MM.1S (cell line): ENCODE results near the gene RGS8.

Experiments
- DNase-seq: peaks from one replicate; pipeline ENCODE4 v3.0.0-alpha.2; 2015
- H2AFZ ChIP-seq: fragments of 300-600 bp; sonication (generic); 2 replicates; pipeline ENCODE4 v1.6.0; 2016; ENCODE audit warnings: antibody characterized with exemption, low read length
- H3F3A ChIP-seq: fragments of 300-600 bp; sonication (generic); 2 replicates; pipeline ENCODE4 v1.6.1; 2016; ENCODE audit warnings: mild to moderate bottlenecking, antibody characterized with exemption, low read length, moderate library complexity, mixed read lengths; ENCODE audit not compliant: insufficient read depth
- H3K27ac ChIP-seq: fragments of 300-600 bp; sonication (generic); 2 replicates; pipeline ENCODE4 v1.5.1; 2016; ENCODE audit warnings: mild to moderate bottlenecking, low read length
- H3K27me3 ChIP-seq: fragments of 300-600 bp; sonication (generic); replicated peaks from 2 replicates; pipeline ENCODE4 v1.6.0; 2016; ENCODE audit warnings: low read length; ENCODE audit not compliant: insufficient read depth
- H3K36me3 ChIP-seq: fragments of 300-600 bp; sonication (generic); replicated peaks from 2 replicates; pipeline ENCODE4 v1.6.1; 2016; ENCODE audit warnings: mild to moderate bottlenecking, low read length, mixed read lengths; ENCODE audit not compliant: insufficient read depth
- H3K4me1 ChIP-seq: fragments of 300-600 bp; sonication (generic); 2 replicates; pipeline ENCODE4 v1.6.1; 2016; ENCODE audit warnings: low read length, mixed read lengths
- H3K4me2 ChIP-seq: fragments of 300-600 bp; sonication (generic); 2 replicates; pipeline ENCODE4 v1.6.0; 2016; ENCODE audit warnings: low read depth, low read length
- H3K4me3 ChIP-seq: fragments of 300-600 bp; sonication (generic); 2 replicates; pipeline ENCODE4 v1.5.1; 2016; ENCODE audit warnings: low read length, mixed read lengths
- H3K79me2 ChIP-seq: fragments of 300-600 bp; sonication (generic); 2 replicates; pipeline ENCODE4 v1.6.1; 2016; ENCODE audit warnings: mixed run types, low read length, mixed read lengths
- H3K9ac ChIP-seq: fragments of 300-600 bp; sonication (generic); 2 replicates; pipeline ENCODE4 v1.6.1; 2016; ENCODE audit warnings: low read length, mixed read lengths
- H3K9me2 ChIP-seq: fragments of 300-600 bp; sonication (generic); replicated peaks from 2 replicates; pipeline ENCODE4 v1.6.1; 2016; ENCODE audit warnings: mild to moderate bottlenecking, low read length, mixed read lengths; ENCODE audit not compliant: insufficient read depth
- H3K9me3 ChIP-seq: fragments of 300-600 bp; sonication (generic); replicated peaks from 2 replicates; pipeline ENCODE4 v1.6.1; 2016; ENCODE audit warnings: mild to moderate bottlenecking, low read length, mixed read lengths; ENCODE audit not compliant: insufficient read depth
- H4K20me1 ChIP-seq: fragments of 300-600 bp; sonication (generic); 2 replicates; pipeline ENCODE4 v1.6.1; 2016; ENCODE audit warnings: mild to moderate bottlenecking, low read length, moderate library complexity, mixed read lengths; ENCODE audit not compliant: insufficient read depth
- EZH2 ChIP-seq: fragments of 300-600 bp; sonication (generic); optimal IDR thresholded peaks from 2 replicates; pipeline ENCODE3; 2017; ENCODE audit warnings: low read depth, mild to moderate bottlenecking, antibody characterized with exemption, low read length, mixed read lengths
- EZH2phosphoT487 ChIP-seq: fragments of 300-600 bp; sonication (generic); IDR thresholded peaks from 2 replicates; pipeline ENCODE4 v1.6.1; 2018; ENCODE audit warnings: antibody characterized with exemption, low read length
- TF ChIP-seq, protein P1 (sequence below): fragments of 300-600 bp; sonication (generic); IDR thresholded peaks from 2 replicates; pipeline ENCODE4 v1.5.1; 2016; ENCODE audit warnings: antibody characterized with exemption, low read length, mixed read lengths

RGS8 gene

GRCh38 chr1:182662956-182663355 lies 21.4 kb downstream of the RGS8 start:
- H2AFZ ChIP-seq = no peak overlapping the region
- H3K27ac ChIP-seq = no peak overlapping the region
- no peaks in the 10 kb centered on the region for H3K4me1 ChIP-seq
- H3F3A ChIP-seq = no peaks in the 10 kb centered on the region
- H3K9me2 ChIP-seq = no peaks in the 10 kb centered on the region
- H3K9ac ChIP-seq = no peak overlapping the region
- no peaks in the 10 kb centered on the region for H3K9me3 ChIP-seq
- no peak overlapping the region for H3K4me3 ChIP-seq
- DNase-seq = no peak
- no peaks in the 10 kb centered on the region for H4K20me1 ChIP-seq
- no peaks in the 10 kb centered on the region for H3K27me3 ChIP-seq
- no peaks in the 10 kb centered on the region for H3K79me2 ChIP-seq
- no peaks in the 10 kb centered on the region for H3K36me3 ChIP-seq
- no peak for TF ChIP-seq EZH2
- TF ChIP-seq, protein P1, sequence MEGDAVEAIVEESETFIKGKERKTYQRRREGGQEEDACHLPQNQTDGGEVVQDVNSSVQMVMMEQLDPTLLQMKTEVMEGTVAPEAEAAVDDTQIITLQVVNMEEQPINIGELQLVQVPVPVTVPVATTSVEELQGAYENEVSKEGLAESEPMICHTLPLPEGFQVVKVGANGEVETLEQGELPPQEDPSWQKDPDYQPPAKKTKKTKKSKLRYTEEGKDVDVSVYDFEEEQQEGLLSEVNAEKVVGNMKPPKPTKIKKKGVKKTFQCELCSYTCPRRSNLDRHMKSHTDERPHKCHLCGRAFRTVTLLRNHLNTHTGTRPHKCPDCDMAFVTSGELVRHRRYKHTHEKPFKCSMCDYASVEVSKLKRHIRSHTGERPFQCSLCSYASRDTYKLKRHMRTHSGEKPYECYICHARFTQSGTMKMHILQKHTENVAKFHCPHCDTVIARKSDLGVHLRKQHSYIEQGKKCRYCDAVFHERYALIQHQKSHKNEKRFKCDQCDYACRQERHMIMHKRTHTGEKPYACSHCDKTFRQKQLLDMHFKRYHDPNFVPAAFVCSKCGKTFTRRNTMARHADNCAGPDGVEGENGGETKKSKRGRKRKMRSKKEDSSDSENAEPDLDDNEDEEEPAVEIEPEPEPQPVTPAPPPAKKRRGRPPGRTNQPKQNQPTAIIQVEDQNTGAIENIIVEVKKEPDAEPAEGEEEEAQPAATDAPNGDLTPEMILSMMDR = no peak
- TF ChIP-seq EZH2phosphoT487 = no peak
- H3K4me2 ChIP-seq = no peak overlapping the region

DNA sequence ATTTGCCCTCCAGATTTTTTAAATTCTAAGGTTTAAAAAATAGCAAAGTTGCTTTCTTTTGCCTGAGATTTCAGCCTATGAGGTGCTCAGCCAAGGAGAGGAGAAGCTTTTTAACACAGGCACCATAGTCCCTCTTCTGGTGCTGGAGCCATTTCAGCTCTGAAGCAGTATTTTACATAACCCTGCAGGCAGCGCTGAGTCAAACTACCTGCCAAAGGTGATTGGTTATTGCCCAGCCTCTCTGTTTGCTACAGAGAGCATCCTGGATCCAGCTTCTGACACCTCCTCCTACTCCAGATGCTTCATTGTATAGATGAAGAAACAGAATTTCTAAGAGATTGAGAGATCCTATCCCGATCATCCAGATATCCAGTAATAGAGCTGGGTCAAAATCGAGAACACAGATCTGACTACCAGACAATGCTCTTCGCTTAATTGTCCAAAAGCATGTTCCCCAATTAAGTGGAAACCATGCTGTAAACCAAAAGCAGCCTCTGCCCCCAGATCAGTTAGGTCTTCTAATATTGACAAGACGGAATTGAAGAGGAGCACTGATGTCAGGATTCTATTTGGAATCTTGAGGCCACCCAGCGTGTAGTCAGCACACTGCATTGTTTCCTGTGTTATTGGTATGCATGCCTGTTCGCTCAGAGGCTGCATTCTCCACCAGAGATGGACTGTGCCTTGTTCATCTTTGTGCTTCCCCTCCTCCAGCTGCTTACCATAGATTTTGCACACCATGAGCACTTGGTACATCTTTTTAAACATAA lies 22.1 kb downstream of the RGS8 start:
- Histone ChIP-seq H3K4me2 (no peak overlapping the region), H3K79me2 (no peaks in the 10 kb centered on the region), H3K9me2 (no peaks in the 10 kb centered on the region), H3K27ac (no peak overlapping the region), H3K4me1 (no peaks in the 10 kb centered on the region), H3K36me3 (no peaks in the 10 kb centered on the region), H3K9ac (no peak overlapping the region), H3K27me3 (no peaks in the 10 kb centered on the region), H3K4me3 (no peak overlapping the region), H4K20me1 (no peaks in the 10 kb centered on the region), H2AFZ (no peak overlapping the region), H3F3A (no peaks in the 10 kb centered on the region), H3K9me3 (no peaks in the 10 kb centered on the region)
- no peak for DNase-seq
- TF ChIP-seq EZH2phosphoT487 = no peak
- TF ChIP-seq, protein P1 = no peak
- TF ChIP-seq EZH2 = no peak

- Histone ChIP-seq H3K4me1 (no peaks in the 10 kb centered on the region), H3K9me2 (no peaks in the 10 kb centered on the region), H3K27ac (no peak overlapping the region), H3K36me3 (no peaks in the 10 kb centered on the region), H2AFZ (no peak overlapping the region), H3K79me2 (no peaks in the 10 kb centered on the region), H4K20me1 (no peaks in the 10 kb centered on the region), H3K4me3 (no peak overlapping the region), H3K4me2 (no peak overlapping the region), H3K9me3 (no peaks in the 10 kb centered on the region), H3K9ac (no peak overlapping the region), H3F3A (no peaks in the 10 kb centered on the region), H3K27me3 (no peaks in the 10 kb centered on the region)
- DNase-seq = no peak
- TF ChIP-seq, protein P1 = no peak
- TF ChIP-seq EZH2 (no peak), EZH2phosphoT487 (no peak)
Observed at GRCh38 chr1:182658055-182658454, 26.3 kb downstream of the RGS8 start.
